ACHN (cell line): ENCODE results near the gene UBL4A.

Experiments
- DNase-seq: peaks from one replicate; pipeline ENCODE4 v3.0.0-alpha.2; 2015
- in situ Hi-C: cut with HindIII; loops from 2 replicates; pipeline ENCODE4 v1.10.0; 2017; ENCODE audit warnings: low sequenced_read_pairs, low pct_ligation_motif_present, low pct_unique_long_range_greater_than_20kb

Gene UBL4A

DNA sequence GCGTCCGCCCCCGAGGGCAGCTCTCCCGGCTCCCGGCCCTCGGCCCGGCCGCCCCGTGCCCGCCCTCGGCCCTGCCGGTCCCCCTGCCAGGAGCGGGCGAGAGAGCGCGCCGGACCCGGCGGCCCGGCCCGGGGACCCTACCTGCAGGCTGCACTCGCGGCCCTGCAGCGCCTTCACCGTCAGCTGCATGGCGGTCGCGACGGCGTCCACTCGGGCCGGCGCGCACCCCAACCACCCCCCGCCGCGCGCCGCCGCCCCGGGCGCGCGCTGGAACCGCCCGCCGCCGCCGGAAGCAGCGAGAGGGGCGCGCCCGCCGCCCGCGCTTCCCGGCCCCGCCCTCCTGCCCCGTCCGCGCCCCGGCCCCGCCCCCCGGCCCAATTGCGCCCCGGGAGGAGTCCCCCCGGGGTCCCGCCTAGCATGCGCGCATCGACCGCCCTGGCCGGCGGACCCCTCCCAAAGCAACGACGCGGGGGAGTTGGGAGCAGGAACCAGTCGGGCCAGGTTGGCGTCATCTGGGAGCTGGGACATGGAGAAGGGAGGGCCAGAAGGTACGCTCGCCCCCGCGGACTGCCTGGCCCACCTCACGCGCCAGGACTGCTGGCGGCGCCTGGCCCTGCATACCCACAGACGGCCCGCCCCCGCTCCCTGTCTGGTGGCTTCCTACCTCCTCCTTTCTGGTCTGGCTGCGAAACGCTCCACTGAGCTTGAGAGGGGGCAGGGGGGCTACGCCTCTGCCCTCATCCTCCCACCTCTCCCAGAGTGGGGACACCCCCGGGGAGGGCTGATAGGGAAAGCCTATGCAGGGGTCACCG, at the start of gene UBL4A:
TSS of gene UBL4A (minus strand) at position 220 of the 812 bp plus-strand sequence. CDS start at position 189, 31 bp downstream.
- in situ Hi-C loops: no loop called here
- peak; percentile 35 for DNase-seq

- DNase-seq: no peak
- in situ Hi-C loops: no loop called here
Measured at GRCh38 chrX:154535892-154536291, 49.5 kb upstream of the UBL4A start.

DNA sequence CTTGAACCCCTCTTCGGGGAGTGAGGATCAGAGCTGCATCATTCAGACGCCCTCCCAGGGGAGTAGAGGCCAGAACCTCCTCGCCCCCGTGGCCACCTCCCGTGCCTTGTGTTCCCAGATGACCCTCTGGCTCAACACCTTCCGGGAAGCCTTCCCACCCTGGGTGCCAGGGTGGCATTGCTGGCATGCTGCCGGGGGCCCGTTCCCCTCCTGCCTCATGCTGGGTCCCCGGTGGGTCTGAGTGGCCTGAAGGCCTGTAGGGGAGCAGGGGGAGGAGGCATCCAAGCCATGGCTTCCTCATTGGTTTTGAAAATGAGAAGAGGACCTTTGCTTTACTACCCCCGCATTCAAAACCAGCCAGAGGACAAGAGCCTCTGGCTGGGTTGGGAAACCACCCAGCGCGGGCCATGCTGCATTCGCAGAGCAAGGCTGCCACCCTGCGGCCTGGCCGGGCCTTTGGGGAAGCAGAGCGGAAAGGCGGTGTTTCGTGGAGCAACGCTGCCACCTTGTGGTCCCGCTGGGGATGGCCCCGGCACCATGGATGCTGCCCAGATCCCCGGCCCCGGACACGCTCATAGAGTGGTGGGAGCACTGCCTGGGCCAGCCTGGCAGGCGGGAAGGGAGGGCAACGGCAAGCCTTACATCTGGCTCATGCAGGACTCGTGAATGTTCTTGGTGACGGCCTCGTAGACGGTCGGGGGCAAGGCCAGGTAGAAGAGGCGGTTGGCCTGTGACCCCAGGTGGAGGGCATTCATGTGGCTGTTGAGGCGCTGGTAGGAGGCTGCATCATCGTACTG, 48.3 kb upstream of the UBL4A start:
- in situ Hi-C loops: no loop called here

GRCh38 chrX:154532690-154533089, 46.3 kb upstream of the UBL4A start:
- in situ Hi-C loops: no loop called here
- DNase-seq: no peak

More for the DNA sequence above, 48.3 kb upstream of the UBL4A start:
- peak; percentile 71 for DNase-seq

DNA sequence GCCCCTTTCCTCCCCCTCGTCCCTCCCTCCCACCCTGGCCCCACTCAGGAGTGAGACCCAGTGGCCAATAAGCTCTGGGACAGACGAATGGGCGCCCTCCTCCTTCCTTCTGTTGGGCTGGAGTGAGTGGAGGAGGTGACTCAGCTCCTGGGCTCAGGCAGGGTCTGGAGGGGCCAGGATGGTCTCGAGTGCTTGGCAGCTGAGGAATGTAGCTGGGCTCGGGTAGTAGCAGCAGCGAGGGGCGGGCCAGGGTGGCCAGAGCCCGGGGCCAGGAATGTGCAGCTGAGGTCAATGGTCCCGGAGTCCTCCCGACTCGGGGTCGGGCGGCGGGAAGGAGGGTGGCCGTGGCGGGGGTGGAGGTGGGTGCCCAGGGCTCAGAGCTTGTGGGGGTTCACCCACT, 45.2 kb upstream of the UBL4A start:
- DNase-seq: peak; percentile 50
- in situ Hi-C loops: no loop called here

GRCh38 chrX:154530286-154530685, 43.9 kb upstream of the UBL4A start:
- in situ Hi-C loops: no loop called here
- no peak for DNase-seq

DNA sequence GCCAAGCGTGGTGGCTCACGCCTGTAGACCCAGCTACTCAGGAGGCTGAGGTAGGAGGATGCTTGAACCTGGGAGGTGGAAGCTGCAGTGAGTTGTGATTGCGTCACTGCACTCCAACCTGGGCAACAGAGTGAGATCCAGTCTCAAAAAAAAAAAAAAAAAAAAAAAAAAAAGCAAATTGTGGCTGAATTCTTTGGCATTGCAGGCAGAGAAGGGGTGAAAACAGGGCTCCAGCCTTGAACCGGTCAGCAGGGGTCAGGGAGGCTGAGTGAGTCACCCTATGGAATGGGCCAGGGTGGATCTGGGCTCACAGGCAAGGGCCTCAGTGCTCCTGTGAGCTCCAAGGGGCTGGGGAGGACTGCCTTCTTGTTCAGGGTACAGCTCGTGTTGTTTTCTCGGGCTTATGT, 42.8 kb upstream of the UBL4A start:
- in situ Hi-C loops: no loop called here
- peak; percentile 32 for DNase-seq

DNA sequence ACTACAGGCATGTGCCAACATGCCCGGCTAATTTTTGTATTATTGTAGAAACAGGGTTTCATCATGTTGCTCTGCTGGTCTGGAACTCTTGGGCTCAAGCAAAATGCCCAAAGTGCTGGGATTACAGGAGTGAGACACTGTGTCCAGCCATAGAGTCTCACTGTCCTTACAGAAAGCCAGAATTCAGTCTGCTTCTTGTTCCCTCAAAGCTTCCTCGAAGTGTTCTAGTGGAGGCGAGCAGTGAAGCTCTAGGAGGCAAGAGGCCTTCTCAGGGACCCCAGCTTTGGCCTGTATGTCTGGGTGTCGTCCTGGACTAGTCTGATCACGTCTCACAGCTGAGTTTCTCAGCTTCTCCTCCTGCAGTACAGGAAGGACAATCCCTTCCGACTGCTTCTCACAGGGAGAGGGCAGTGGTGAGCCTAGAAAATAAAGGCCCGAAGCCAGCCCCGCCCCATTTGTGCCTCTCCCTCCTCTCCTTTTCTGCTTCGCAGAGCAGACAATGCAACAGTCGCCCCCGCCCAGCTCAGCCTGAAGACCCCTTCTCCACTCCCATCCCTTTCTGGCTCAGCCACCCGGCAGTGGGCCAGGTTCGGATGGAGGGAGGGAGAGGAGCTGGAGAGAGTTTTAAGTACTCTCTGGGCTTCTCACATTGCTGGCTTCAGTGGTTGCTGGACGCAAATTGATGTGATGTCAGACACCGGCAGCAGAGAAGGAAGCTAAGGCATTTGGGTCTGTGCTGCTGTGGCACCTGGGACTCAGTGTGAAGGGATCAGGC, 40.7 kb upstream of the UBL4A start:
- in situ Hi-C loops: no loop called here
- peak; percentile 66 for DNase-seq

DNA sequence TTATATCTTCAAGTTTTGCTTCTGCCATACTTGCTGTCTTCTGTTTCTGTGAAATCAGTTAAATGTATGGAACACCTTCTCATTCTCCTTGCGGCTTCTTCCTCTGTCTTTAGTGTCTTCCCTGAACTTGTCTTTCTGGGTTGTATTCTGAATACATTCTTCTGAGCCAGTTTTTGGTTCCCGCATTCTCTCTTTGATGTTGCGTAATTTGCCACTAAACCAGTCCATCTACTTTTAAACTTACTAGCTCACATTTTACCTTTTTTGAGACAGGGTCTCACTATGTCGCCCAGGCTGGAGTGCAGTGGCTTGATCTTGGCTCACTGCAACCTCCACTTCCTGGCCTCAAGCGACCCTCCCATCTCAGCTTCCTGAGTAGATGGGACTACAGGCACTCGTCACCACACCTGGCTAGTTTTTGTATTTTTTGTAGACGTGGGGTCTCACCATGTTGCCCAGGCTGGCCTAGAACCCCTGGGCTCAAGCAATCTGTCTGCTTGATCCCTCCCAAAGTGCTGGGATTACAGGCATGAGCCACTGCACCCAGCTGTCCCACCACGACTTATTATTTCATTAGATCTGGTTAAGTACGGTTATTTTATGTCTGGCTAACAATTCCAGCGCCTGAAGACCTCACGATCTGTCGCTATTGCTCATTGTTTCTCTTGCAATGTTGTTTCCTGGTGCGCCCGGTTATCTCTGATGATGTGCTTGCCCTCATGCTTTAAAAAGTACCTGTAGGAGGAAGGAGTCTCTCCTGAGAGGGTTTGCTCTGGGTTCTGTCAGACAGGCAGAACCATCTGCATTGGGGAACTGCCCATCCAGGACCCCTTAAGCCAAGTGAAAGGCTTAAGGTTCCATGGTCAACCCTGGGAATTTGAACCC, 39.4 kb upstream of the UBL4A start:
- no peak for DNase-seq
- in situ Hi-C loops: no loop called here

- DNase-seq: no peak
- in situ Hi-C loops: no loop called here
Measured at GRCh38 chrX:154519389-154519788, 33.0 kb upstream of the UBL4A start.

GRCh38 chrX:154517101-154517781, 30.8 kb upstream of the UBL4A start:
- no peak for DNase-seq
- in situ Hi-C loops: no loop called here

DNA sequence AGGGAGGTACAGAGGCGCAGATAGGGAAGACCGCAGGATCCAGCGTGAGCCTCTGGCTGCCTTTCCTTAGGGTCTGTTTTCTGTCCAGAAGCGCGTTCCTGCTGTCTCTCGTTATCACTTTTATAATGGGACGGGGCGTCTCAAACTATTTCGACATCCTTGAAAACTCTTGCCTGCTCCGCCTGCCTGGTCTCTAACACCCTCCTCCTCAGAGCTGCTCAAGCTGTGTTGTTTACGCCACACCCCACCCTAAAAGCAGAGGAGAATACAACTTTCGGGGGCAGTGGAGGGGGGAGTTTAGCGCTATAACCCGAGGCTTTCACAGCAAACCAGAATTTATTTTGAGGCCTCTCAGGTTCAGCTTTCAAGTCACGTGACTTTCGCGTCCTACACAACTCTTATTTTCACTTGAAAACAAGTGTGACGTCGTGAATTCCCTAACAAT, 30.3 kb upstream of the UBL4A start:
- no peak for DNase-seq
- in situ Hi-C loops: no loop called here

- DNase-seq: peak; percentile 73
- in situ Hi-C loops: no loop called here
Measured at GRCh38 chrX:154515966-154516655, 29.7 kb upstream of the UBL4A start, which contains the start of gene FAM3A. Gene FAM3A (minus strand): TSS chrX:154516232. CDS start chrX:154515772, 460 bp downstream.

DNA sequence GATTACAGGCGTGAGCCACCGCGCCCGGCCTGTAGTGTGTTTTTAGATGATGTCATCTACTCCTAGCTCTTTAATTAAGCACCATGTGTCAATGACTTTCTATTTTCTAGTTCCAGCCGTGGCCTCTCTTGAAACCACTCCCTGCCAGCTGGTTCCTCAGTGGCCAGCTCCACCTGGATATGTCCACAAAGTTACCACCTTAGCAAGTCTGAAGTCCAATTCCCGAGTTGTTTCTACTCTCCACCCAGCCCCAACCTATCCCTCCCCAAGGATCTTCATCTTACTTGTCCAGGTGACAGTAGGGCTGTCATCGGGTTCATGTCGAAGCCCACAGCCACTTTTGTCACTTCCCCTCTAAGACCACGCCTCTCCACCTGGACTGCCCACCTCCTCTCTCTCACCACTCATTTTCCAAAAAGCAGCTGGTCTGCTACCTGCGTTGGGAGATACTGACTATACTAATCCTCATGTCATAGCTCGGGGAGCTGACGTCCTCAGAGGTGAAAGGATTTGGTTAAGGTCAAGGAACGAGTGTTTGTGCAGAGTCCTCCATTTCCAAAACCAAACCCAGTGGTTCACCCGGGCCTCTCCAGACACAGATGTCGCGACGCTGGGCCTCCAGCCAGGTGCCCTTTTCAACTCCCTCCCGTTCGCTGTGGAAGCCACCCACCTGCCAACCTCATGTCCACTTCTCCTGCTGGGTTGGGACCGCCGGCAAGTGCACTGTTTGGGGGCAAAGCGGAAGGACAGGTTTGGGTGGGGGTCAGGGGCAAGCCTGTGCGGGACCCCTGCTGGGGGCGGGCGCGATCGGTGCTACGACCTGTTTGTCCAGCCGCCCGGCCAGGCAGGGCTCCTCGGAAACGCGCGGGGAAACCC, 28.9 kb upstream of the UBL4A start:
- in situ Hi-C loops: no loop called here
- no peak for DNase-seq

DNA sequence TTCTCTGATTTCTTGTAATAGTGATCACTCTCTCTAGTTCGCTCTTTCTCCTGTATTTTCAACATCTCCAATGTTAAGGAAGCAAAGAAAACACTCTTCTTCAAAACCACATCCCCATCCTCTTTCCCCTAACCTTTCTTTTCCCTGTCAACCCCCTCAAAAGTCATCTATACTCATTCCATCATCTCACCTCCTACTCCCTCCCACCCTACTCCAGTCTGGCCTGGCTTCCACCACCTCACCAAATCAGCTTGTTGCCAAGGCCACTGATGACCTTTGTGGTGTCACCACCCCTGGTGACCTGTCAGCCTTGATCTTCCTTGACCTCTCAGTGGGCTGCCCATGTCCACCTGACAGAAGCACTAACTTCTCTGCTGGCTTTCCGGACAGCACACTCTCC, 27.3 kb upstream of the UBL4A start:
- no peak for DNase-seq
- in situ Hi-C loops: no loop called here
